K562 treated with DMSO at 1 percent for 24 hours (cell line): ENCODE measurements around the gene MYCBPAP. TPM values are rescaled to one million over a fixed set of nuclear protein-coding genes. Genes with fewer than 3 reads are reported as not detected.

Experiments
- total RNA-seq: library from RNA; unstranded; fragments of 300-600 nt; gene quantifications from 2 replicates; pipeline ENCODE4 v1.2.3, GENCODE V29; 2022; ENCODE audit warnings: low read depth; ENCODE audit not compliant: insufficient read depth

Gene MYCBPAP, protein sequence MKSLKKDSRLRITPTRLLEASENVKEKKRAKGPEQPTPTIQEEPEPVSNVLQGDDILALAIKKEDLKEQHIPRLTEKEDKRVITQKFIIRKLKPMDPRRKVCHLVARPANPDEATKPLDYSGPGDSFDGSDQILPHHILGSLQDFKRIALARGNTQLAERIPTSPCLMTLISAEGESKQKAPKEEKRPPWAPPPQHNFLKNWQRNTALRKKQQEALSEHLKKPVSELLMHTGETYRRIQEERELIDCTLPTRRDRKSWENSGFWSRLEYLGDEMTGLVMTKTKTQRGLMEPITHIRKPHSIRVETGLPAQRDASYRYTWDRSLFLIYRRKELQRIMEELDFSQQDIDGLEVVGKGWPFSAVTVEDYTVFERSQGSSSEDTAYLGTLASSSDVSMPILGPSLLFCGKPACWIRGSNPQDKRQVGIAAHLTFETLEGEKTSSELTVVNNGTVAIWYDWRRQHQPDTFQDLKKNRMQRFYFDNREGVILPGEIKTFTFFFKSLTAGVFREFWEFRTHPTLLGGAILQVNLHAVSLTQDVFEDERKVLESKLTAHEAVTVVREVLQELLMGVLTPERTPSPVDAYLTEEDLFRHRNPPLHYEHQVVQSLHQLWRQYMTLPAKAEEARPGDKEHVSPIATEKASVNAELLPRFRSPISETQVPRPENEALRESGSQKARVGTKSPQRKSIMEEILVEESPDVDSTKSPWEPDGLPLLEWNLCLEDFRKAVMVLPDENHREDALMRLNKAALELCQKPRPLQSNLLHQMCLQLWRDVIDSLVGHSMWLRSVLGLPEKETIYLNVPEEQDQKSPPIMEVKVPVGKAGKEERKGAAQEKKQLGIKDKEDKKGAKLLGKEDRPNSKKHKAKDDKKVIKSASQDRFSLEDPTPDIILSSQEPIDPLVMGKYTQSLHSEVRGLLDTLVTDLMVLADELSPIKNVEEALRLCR
- not detected in 2 replicates for total RNA-seq

DNA sequence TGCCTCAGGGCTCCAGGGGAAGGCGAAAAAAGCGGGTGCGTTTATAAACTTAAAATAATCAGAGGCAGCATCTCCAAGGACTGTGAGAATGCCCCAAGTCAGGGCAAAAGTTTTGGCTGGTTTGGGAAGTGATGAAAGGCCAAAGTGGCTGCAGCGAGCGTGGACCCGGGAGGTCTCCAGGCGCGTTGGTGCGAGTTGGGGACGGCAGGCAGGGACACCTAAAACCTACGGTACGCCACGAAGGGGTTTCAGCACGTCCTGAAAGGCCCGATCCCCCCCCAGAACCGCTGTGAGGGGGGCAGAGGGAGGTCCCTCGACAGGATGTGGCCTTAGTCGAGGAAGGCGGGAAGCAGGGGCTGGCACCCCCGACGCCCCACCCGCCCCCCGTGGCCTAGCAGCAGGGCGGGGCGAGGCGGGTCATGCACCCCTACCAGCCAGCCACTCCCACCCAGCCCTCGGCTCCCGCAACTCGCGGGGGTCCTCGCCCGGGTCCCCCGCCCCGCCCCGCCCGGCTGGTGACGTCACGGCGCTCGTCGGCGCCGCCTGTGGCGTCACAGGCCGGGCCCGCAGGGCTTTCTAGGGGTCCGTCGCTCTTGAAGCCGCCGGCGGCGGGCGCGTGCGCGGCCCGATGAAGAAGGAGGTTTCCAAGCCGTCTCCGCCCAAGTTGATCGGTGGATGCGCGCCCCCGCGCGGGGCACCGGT, at the start of gene MYCBPAP:
Gene MYCBPAP, plus strand, starts transcription at position 569 of the 702 bp plus-strand sequence. CDS start 236 bp downstream, outside the sequence.

DNA sequence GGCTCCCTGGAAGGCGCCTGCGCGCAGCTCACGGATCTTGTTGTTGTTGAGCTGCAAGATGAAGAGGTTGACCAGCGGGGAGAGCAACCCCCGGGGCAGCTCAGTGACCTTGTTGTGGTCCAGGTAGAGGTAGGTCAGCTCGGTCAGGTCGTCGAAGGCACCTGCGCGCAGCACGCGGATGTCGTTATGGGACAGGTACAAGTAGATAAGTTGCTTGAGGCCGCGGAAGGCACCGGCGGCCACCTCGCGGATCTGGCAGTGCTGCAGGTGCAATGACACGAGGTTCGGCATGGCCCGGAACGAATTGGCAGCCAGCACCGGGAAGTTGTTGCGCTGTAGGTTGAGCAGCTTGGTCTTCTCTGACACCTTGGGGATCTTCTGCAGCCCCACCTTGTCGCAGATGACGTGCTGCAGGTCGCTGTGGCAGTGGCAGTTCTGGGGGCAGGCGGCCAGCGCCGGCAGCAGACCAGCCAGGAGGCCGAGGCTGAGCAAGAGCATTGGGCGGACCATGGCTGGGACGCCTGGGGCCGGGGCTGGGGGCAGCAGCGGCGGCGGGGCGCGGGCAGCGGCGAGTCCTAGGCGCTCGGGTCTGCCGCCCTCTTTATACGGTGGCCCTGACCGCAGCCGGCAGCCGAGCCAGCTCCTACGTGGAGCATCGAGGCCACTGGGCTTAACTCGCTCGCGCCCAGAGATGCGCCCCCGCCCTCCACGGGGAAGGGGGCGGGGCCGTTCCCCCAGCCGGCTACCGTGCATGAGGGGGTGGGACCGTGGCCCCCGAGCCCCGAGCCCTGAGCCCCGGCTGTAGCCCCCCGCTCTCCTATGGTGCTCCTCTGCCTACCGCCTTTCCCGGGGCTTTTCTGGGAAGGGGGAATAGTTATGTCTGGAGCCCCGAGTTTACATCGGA, 39.7 kb upstream of the MYCBPAP start, which contains the start of gene CHAD:
Gene CHAD, minus strand, starts transcription at position 577 of the 904 bp plus-strand sequence. Its CDS starts 67 bp downstream, at position 510.

DNA sequence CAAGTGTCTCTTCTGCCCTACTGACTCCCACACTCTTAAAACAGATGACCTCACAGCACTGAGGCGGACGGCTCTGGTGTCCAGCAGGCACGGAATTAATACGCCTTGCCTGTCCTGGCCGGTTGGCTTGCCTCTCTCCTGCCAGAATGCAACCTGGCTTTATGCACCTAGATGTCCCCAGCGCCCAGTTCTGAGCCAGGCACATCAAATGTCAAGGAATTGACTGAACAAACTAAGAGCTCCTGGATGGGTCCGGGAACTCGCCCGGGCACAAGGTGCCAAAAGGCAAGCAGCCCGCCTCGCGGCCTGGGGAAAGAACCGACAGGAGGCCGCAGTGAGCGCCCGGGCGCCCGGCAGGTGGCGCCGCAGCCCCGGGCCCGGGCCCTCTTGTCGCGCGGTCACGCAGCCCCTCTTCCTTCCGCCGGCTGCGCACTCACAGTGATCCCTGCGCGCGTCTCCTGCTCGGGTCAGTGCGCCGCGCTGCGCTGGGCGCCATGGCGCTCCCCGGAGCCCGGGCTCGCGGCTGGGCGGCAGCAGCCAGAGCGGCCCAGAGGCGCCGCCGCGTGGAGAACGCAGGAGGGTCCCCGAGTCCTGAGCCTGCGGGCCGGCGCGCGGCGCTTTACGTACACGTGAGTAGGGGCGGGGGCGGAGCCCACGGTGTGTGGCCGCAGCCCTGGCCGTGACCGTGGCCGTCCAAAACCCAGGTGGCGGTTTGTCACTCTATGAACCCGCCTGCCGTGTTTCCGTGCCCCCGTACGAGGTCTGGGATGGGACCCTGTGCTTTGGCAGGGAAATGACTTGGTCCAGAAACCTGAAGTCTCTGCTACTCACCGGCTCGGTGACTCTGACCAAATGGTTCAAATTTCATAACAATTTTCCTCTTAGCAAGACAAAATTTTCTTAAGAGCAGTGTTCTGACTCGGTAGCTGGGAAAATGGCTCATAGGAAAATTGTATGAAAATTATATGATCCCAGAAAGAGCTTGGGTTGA, 29.6 kb upstream of the MYCBPAP start, which contains the start of gene RSAD1:
Gene RSAD1, plus strand, starts transcription at position 470 of the 991 bp plus-strand sequence. Its CDS starts 25 bp downstream, at position 495.

GRCh38 chr17:50532452-50533024, 24.3 kb downstream of the MYCBPAP start, which contains the start of gene EPN3:
EPN3 (plus strand) TSS chr17:50532735; CDS start chr17:50536557, 3,822 bp downstream.

GRCh38 chr17:50547035-50547735, 38.9 kb downstream of the MYCBPAP start, which contains the start of gene SPATA20:
SPATA20 (plus strand) TSS chr17:50547174; CDS start chr17:50547209, 35 bp downstream.

GRCh38 chr17:50560185-50560824, 52.1 kb downstream of the MYCBPAP start, which contains the start of gene CACNA1G:
CACNA1G (plus strand) TSS chr17:50560715; CDS start chr17:50561460, 745 bp downstream.

Other genes starting within 250 kb of the MYCBPAP start
- gene TMEM92, start 234.0 kb upstream of the MYCBPAP start, total RNA-seq: 1.8 and 3.5 TPM in 2 replicates
- 9.8 and 10.3 TPM in 2 replicates for gene XYLT2, start 162.3 kb upstream of the MYCBPAP start, total RNA-seq
- gene MRPL27, start 135.3 kb upstream of the MYCBPAP start, total RNA-seq: 79.7 and 83.4 TPM in 2 replicates
- gene EME1, start 135.2 kb upstream of the MYCBPAP start, total RNA-seq: 16.1 and 18.5 TPM in 2 replicates
- gene LRRC59, start 110.9 kb upstream of the MYCBPAP start, total RNA-seq: 152 and 158 TPM in 2 replicates
- 33.3 and 34.0 TPM in 2 replicates for gene ACSF2, start 82.2 kb upstream of the MYCBPAP start, total RNA-seq
- gene CHAD, start 39.6 kb upstream of the MYCBPAP start, total RNA-seq: not detected in 2 replicates
- 21.9 and 23.2 TPM in 2 replicates for gene RSAD1, start 29.6 kb upstream of the MYCBPAP start, total RNA-seq
- gene EPN3, start 24.3 kb downstream of the MYCBPAP start, total RNA-seq: not detected in 2 replicates
- 5.3 and 6.1 TPM in 2 replicates for gene SPATA20, start 38.7 kb downstream of the MYCBPAP start, total RNA-seq
- 0.08 and 0.09 TPM in 2 replicates for gene CACNA1G, start 52.3 kb downstream of the MYCBPAP start, total RNA-seq
- gene ABCC3, start 126.4 kb downstream of the MYCBPAP start, total RNA-seq: not detected in 2 replicates
- gene ANKRD40, start 199.5 kb downstream of the MYCBPAP start, total RNA-seq: 12.3 and 14.5 TPM in 2 replicates
- 102 and 105 TPM in 2 replicates for gene LUC7L3, start 211.2 kb downstream of the MYCBPAP start, total RNA-seq